Measurements from ENCODE around the gene TSSK2.

Gene TSSK2

DNA sequence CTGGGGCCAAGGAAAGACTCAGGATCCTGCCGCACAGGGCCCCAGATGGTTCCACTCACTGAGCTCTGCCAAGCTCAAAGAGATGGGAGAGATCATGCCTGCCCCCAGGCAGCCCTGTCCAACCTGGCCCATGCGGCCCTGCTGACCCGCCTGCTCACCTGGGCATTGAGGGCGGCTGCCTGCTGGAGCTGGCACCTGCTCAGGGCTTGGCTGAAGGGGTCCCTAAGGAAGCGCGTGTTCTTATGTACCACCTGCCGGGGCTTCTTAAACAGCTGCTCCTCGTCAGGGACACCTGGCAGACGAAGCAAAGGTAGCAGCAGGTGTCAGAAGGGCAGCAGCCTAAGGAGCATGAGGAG, 7.9 kb downstream of the TSSK2 start:
- no peak for DNase-seq (ENCODE audit: low spot score)
- TF ChIP-seq, protein P1, sequence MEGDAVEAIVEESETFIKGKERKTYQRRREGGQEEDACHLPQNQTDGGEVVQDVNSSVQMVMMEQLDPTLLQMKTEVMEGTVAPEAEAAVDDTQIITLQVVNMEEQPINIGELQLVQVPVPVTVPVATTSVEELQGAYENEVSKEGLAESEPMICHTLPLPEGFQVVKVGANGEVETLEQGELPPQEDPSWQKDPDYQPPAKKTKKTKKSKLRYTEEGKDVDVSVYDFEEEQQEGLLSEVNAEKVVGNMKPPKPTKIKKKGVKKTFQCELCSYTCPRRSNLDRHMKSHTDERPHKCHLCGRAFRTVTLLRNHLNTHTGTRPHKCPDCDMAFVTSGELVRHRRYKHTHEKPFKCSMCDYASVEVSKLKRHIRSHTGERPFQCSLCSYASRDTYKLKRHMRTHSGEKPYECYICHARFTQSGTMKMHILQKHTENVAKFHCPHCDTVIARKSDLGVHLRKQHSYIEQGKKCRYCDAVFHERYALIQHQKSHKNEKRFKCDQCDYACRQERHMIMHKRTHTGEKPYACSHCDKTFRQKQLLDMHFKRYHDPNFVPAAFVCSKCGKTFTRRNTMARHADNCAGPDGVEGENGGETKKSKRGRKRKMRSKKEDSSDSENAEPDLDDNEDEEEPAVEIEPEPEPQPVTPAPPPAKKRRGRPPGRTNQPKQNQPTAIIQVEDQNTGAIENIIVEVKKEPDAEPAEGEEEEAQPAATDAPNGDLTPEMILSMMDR (IDR thresholded peaks at IDR 0.05; ENCODE audit: extremely low read depth, insufficient read depth, missing control alignments) = no peak
- in situ Hi-C loops (cut with MboI; ENCODE audit: low pct_unique_long_range_greater_than_20kb, low sequenced_read_pairs, unreplicated experiment) = no loop called here

DNA sequence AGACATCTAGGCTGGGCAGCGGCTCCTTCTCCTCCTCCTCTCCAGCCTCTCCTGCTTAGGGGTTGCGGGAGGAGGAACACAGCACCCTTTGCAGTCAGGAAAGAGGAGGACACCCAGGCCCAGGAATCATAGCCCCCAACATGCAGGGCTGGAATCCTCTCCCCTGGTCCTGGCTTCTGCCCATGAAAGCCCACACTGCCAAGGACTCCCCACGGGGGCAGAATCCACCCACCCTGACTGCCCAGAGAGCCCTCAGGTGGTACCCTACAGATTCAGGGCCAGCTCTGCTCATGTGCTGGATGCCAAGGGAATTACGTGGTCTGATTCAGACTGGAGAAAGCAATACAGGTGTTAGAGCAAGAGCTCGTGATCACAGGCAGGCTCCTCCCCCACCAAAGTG, 8.9 kb downstream of the TSSK2 start:
- TF ChIP-seq, protein P1 (IDR thresholded peaks at IDR 0.05; ENCODE audit: extremely low read depth, insufficient read depth, missing control alignments) = no peak
- in situ Hi-C loops (cut with MboI; ENCODE audit: low pct_unique_long_range_greater_than_20kb, low sequenced_read_pairs, unreplicated experiment) = no loop called here
- DNase-seq (ENCODE audit: low spot score) = no peak

DNA sequence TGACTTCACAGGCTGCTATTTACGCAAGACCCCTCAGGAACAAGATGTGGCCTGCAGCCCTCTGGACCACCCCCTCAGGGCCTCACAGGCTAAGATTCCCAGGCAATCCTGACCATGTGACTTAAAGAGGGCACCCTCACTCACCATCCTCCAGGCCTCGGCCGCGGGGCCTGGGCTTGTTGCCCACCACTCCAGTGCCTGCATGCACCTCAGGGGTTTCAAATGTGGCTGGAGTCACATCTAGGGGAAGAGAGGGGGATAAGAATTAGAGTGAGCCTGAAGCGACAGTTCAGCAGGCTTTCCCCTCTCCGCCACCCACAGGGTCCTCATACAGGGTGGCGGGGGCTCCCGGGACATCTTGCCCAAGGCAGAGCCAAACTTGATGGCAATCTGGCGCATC, 11.3 kb downstream of the TSSK2 start:
- in situ Hi-C loops (cut with MboI; ENCODE audit: low pct_unique_long_range_greater_than_20kb, low sequenced_read_pairs, unreplicated experiment) = no loop called here
- DNase-seq (ENCODE audit: low spot score) = no peak
- TF ChIP-seq, protein P1 (IDR thresholded peaks at IDR 0.05; ENCODE audit: extremely low read depth, insufficient read depth, missing control alignments) = no peak

DNA sequence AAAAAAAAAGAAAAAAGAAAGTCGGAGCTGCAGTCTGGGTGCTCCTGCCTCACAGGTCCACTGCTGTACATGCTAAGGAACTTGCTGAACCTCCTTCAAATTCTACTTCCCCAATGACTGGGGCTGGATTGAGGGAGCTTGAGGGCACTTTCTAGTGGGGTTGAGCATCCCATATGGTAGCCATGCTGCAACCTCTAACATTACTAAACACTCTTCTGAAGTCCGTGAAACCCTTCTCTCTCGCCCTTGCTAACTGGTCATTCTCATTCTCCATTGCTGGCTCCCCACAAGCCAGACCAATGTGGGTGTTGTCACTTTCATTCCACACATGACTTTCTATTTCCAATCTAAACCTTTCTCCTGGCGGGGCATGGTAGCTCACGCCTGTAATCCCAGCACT, 12.1 kb downstream of the TSSK2 start:
- no peak for DNase-seq (ENCODE audit: low spot score)
- in situ Hi-C loops (cut with MboI; ENCODE audit: low pct_unique_long_range_greater_than_20kb, low sequenced_read_pairs, unreplicated experiment) = no loop called here
- TF ChIP-seq, protein P1 (IDR thresholded peaks at IDR 0.05; ENCODE audit: extremely low read depth, insufficient read depth, missing control alignments) = no peak

DNA sequence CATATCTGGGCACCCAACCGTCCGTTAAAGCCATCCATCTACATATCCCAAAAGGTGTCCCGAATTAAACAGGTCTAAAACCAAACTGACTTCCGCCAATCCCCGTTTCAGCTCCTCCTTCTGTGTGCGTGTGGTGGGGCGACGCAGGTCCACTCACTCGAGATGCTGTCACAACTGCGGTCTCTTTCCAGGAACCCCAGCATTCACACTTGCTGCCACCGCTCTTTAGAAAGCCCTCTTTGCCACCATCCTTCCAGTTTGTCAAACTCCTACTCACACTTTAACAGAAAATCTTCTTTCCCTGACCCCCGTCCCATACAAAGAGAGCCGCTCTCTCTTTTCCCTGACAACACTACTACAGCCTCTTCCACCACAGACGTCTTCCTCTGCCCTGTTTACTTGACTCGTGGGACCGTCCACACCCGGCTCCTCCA, 12.9 kb downstream of the TSSK2 start:
- TF ChIP-seq, protein P1 (IDR thresholded peaks at IDR 0.05; ENCODE audit: extremely low read depth, insufficient read depth, missing control alignments) = no peak
- no peak for DNase-seq (ENCODE audit: low spot score)
- in situ Hi-C loops (cut with MboI; ENCODE audit: low pct_unique_long_range_greater_than_20kb, low sequenced_read_pairs, unreplicated experiment) = no loop called here

DNA sequence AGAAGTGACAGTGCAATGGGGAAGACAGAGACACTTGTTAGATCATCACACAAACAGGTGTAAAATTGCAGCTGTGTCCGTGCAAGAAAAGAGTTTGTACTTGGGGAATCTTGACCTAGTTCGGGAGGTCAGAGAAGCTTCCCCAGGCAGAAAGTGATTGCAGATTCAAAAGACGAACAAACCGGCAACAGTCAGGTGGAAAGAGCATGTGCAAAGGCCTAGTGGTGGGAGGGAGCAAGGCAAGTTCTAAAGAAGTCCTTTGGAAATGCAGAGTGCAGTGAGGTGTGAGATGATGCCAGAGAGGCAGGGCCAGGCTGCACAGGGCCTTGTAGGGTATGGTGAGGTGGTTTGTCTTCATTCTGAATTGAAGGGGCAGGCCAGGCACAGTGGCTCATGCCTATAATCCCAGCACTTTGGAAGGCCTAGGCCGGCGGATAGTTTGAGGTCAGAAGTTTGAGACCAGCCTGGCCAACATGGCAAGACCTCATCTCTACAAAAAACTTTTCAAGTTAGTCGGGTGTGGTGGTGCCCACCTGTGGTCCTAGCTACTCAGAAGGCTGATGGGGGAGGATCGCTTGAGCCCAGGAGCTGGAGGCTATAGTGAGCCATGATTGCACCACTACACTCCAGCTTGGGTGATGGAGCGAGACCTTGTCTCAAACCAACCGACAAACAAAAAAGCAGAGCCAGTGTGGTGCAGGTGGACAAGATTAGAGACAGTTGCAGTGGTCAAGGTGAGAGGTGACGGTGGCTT, 15.3 kb downstream of the TSSK2 start:
- in situ Hi-C loops (cut with MboI; ENCODE audit: low pct_unique_long_range_greater_than_20kb, low sequenced_read_pairs, unreplicated experiment) = no loop called here
- TF ChIP-seq, protein P1 (IDR thresholded peaks at IDR 0.05; ENCODE audit: extremely low read depth, insufficient read depth, missing control alignments) = no peak
- DNase-seq (ENCODE audit: low spot score) = no peak
